ENCODE data around the gene FAM228A. TPM values are rescaled to one million over a fixed set of nuclear protein-coding genes. Genes with fewer than 3 reads are reported as not detected.
A peak's percentile ranks its signal among the peaks of the same experiment; 100 is the strongest.

FAM228A gene
- total RNA-seq, 2 donors from 2014 or later: 0.55 to 4.8 TPM

- no peaks in the 10 kb centered on the region for H3K9me3 ChIP-seq
- no peaks in the 10 kb centered on the region for H3K27me3 ChIP-seq (replicated peaks; ENCODE audit: insufficient read depth)
- H3K4me1 ChIP-seq (replicated peaks): no peaks in the 10 kb centered on the region
- 89% methylated on average over 6 of the region's 6 CpGs for WGBS
- H3K27ac ChIP-seq: no peak overlapping the region
- TF ChIP-seq POLR2AphosphoS5 (IDR thresholded peaks at IDR 0.05) (no peak), POLR2A (IDR thresholded peaks at IDR 0.05) (no peak), CTCF (IDR thresholded peaks at IDR 0.05) (no peak)
- DNase-seq (ENCODE audit: low spot score): no peak
- H3K36me3 ChIP-seq: no peaks in the 10 kb centered on the region
- intact Hi-C loops (cut with DNase I): no loop called here
- H3K4me3 ChIP-seq: no peak overlapping the region
Observed at GRCh38 chr2:24221343-24222050, 46.6 kb downstream of the FAM228A start.

DNA sequence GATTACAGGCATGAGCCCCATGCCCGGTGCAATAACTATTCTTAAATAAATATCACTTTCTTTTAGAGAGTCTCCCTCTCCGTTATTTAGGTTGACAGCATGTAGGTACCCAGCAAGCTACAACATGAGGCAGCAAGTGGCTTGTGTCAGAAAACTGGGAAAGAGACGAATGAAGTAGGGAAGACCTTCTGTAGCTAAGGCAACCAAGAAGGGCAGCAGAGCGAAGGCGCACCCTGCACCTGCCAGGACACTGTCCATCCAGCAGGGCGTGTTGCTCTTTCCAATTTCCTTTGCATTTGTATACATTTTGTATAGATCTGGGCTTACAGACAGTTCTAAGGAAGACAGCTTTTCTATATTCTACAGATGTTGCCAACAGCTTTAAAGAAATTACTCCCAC lies 48.1 kb downstream of the FAM228A start:
- Histone ChIP-seq H3K4me3 (no peak overlapping the region), H3K36me3 (no peaks in the 10 kb centered on the region), H3K27me3 (replicated peaks; ENCODE audit: insufficient read depth) (no peaks in the 10 kb centered on the region), H3K27ac (no peak overlapping the region), H3K4me1 (replicated peaks) (no peaks in the 10 kb centered on the region), H3K9me3 (no peaks in the 10 kb centered on the region)
- TF ChIP-seq CTCF (IDR thresholded peaks at IDR 0.05) (no peak), POLR2AphosphoS5 (IDR thresholded peaks at IDR 0.05) (no peak), POLR2A (IDR thresholded peaks at IDR 0.05) (no peak)
- 77% methylated on average over 6 of the region's 6 CpGs for WGBS
- DNase-seq (ENCODE audit: low spot score): no peak
- intact Hi-C loops (cut with DNase I): no loop called here

DNA sequence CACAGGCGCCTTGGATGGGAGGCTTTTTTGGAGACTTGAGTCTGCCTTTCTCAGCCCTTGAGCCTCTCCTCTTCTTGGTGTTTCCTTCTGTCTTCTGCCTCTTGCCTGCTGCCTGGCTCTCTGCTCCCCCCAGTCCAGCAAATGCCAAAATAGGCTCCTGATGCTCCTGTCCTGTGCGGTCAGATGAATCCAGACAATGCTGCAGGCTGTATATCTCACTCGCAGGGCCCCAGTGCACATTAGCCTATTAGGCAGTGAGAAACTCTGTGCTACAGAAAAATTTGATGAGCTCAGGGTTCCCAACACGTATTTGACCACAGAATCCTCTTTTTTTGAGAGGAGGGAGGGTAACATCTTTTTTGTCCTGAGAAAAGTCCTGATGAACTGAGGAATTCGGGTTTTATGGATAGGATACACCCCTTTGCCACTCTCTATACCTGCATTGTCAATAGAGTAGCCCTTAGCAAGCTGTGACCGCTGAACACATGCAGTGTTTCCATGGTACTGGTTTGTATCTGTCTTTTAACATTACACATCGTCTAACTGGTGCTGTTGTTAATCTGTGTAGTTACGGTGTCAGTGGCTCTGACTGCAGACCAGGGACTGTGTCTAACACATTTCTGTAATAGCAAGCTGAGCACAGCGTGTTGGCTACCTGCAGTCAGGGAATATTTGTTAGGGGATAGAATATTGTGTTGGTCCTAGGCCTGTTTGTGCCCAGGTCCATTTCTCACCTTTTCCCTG lies 50.8 kb downstream of the FAM228A start:
- Histone ChIP-seq H3K27me3 (replicated peaks; ENCODE audit: insufficient read depth) (no peaks in the 10 kb centered on the region), H3K27ac (no peak overlapping the region), H3K4me1 (replicated peaks) (no peaks in the 10 kb centered on the region), H3K4me3 (no peak overlapping the region), H3K9me3 (no peaks in the 10 kb centered on the region), H3K36me3 (no peaks in the 10 kb centered on the region)
- TF ChIP-seq CTCF (IDR thresholded peaks at IDR 0.05): no peak
- no peak for TF ChIP-seq POLR2A (IDR thresholded peaks at IDR 0.05)
- no peak for TF ChIP-seq POLR2AphosphoS5 (IDR thresholded peaks at IDR 0.05)
- DNase-seq (ENCODE audit: low spot score): no peak
- intact Hi-C loops (cut with DNase I): loop anchor here (5.0 kb wide), 1 partner anchor 157 kb away; no protein-coding TSS in a partner anchor
- WGBS: 82% methylated on average over 9 of the region's 9 CpGs

DNA sequence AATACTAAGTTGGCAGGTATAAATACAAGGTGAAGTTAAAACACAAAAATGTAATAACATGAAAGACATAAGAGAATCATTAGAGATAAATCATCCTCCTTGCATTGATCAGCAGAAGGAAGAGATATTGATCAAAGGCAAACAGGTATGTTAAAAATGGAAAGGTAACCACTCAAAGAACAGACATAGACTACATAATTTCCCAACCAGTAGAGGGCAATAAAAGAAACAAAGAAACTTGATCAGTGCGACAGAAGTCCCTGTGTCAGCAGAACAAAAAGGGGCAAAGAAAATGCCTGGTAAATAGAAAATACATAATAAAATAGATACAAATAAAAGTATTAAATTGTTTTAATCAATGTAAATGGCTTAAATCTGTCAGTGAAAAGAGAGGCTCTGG lies 53.6 kb downstream of the FAM228A start:
- no peak for DNase-seq (ENCODE audit: low spot score)
- Histone ChIP-seq H3K9me3 (no peaks in the 10 kb centered on the region), H3K4me1 (replicated peaks) (no peaks in the 10 kb centered on the region), H3K36me3 (no peaks in the 10 kb centered on the region), H3K4me3 (no peak overlapping the region), H3K27me3 (replicated peaks; ENCODE audit: insufficient read depth) (no peaks in the 10 kb centered on the region), H3K27ac (no peak overlapping the region)
- TF ChIP-seq POLR2AphosphoS5 (IDR thresholded peaks at IDR 0.05): no peak
- TF ChIP-seq POLR2A (IDR thresholded peaks at IDR 0.05): no peak
- TF ChIP-seq CTCF (IDR thresholded peaks at IDR 0.05): peak in 3 of 4 experiments; percentile 31 to 59 (median 41)
- 42% methylated on average over 1 of the region's 1 CpG for WGBS
- intact Hi-C loops (cut with DNase I): loop anchor here (5.0 kb wide), 1 partner anchor 154 kb away; no protein-coding TSS in a partner anchor

All from prostate gland (tissue), 2 donors.